Brain microvascular endothelial cell (primary cell): ENCODE measurements around the gene CRYBA1.
"Not testable (repeated sequence)": the region's sequence is repeated elsewhere in the genome, so short reads cannot be mapped to it uniquely, and the experiment has no call there.

Source experiments
- DNase-seq: peaks from one replicate; pipeline ENCODE4 v3.0.0-alpha.2; 2020
- H3K27ac ChIP-seq: fragments of 250-450 bp; sonication (Bioruptor Pico); 2 replicates; pipeline ENCODE4 v1.5.1; 2020; ENCODE audit warnings: mild to moderate bottlenecking, moderate library complexity
- H3K27me3 ChIP-seq: fragments of 250-450 bp; sonication (Bioruptor Pico); replicated peaks from 2 replicates; pipeline ENCODE4 v1.5.1; 2020; ENCODE audit warnings: mild to moderate bottlenecking
- H3K36me3 ChIP-seq: fragments of 250-450 bp; sonication (Bioruptor Pico); replicated peaks from 2 replicates; pipeline ENCODE4 v1.5.1; 2020; ENCODE audit warnings: mild to moderate bottlenecking
- H3K4me3 ChIP-seq: 2 replicates; pipeline ENCODE4 v1.5.1; 2011; ENCODE audit warnings: low read depth, mild to moderate bottlenecking, control low read depth, low read length, moderate library complexity
- in situ Hi-C: cut with HindIII; loops from 2 replicates; pipeline ENCODE4 v1.10.0; 2017; ENCODE audit warnings: low sequenced_read_pairs, low pct_ligation_motif_present
- TF ChIP-seq, protein P1 (sequence below): IDR thresholded peaks from 2 replicates; pipeline ENCODE4 v1.5.1; 2011; ENCODE audit warnings: low read depth, mild to moderate bottlenecking, moderate library complexity, low read length, control low read depth, inconsistent platforms; ENCODE audit errors: missing control alignments

The CRYBA1 gene, protein sequence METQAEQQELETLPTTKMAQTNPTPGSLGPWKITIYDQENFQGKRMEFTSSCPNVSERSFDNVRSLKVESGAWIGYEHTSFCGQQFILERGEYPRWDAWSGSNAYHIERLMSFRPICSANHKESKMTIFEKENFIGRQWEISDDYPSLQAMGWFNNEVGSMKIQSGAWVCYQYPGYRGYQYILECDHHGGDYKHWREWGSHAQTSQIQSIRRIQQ

DNA sequence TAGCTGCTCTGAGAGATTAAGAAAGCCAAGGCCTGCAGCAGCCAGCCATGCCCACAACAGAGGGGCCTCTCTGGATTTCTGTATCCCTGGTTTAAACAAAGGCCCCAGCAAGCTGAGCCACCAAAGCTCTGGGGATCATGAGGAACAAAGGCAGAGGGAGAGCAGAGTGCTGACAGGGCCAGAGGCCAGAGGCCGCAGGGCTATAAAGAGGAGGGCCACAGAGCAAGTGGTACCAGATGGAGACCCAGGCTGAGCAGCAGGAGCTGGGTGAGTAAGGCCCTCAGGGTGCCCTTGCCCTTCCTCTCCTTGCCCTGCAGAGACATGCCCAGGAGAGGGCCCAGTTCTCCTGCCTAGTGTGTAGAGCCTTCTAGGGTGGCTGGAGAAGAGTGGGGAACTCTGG, at the start of gene CRYBA1:
CRYBA1 (plus strand) TSS at position 232 of the 400 bp plus-strand sequence; CDS start at position 237, 5 bp downstream.
- TF ChIP-seq, protein P1, sequence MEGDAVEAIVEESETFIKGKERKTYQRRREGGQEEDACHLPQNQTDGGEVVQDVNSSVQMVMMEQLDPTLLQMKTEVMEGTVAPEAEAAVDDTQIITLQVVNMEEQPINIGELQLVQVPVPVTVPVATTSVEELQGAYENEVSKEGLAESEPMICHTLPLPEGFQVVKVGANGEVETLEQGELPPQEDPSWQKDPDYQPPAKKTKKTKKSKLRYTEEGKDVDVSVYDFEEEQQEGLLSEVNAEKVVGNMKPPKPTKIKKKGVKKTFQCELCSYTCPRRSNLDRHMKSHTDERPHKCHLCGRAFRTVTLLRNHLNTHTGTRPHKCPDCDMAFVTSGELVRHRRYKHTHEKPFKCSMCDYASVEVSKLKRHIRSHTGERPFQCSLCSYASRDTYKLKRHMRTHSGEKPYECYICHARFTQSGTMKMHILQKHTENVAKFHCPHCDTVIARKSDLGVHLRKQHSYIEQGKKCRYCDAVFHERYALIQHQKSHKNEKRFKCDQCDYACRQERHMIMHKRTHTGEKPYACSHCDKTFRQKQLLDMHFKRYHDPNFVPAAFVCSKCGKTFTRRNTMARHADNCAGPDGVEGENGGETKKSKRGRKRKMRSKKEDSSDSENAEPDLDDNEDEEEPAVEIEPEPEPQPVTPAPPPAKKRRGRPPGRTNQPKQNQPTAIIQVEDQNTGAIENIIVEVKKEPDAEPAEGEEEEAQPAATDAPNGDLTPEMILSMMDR, result no peak
- in situ Hi-C loops, result no loop called here
- Histone ChIP-seq H3K36me3 (no peaks in the 10 kb centered on the region), H3K27me3 (no peaks in the 10 kb centered on the region), H3K4me3 (no peak within 1 kb of the TSS), H3K27ac (no peak within 1 kb of the TSS)
- no peak for DNase-seq

DNA sequence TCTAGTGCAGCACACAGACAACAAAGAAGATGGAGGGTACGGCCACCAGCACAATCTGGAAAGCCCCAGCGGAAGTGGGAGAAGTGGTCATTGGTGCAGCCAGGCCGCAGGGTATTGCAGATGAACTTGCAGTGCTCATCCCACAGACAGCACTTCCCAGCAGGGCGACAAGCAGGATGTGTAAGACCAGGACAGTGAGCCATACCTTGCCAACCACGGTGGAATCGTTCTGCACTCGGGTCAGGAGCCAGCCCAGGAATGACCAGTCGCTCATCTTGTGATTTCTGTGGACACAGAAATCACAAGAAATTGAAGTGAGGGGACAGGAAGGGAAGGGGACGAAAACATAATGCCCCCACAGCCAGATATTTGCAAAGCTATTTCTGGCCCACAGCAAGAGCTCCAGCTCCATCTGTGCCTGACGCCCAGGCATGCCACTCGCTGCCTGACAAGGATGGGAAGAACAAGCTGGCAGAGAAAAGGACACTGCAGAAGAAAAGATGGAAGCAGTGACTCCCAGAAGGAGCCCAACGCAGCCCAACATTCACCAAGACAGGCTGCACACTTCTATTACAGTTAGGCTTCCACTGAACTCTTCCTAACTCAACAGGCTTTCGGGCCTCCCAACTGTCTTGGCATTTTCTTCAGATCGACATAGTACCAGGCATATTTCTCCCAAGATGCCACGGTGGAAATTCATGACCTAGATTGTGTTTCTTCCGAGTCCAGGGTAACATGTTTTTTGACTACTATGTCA, 49.0 kb upstream of the CRYBA1 start:
- H3K4me3 ChIP-seq, result no peak overlapping the region
- no peak for DNase-seq
- no peaks in the 10 kb centered on the region for H3K36me3 ChIP-seq
- in situ Hi-C loops, result no loop called here
- no peak overlapping the region for H3K27ac ChIP-seq
- TF ChIP-seq, protein P1, result no peak
- H3K27me3 ChIP-seq, result no peaks in the 10 kb centered on the region

DNA sequence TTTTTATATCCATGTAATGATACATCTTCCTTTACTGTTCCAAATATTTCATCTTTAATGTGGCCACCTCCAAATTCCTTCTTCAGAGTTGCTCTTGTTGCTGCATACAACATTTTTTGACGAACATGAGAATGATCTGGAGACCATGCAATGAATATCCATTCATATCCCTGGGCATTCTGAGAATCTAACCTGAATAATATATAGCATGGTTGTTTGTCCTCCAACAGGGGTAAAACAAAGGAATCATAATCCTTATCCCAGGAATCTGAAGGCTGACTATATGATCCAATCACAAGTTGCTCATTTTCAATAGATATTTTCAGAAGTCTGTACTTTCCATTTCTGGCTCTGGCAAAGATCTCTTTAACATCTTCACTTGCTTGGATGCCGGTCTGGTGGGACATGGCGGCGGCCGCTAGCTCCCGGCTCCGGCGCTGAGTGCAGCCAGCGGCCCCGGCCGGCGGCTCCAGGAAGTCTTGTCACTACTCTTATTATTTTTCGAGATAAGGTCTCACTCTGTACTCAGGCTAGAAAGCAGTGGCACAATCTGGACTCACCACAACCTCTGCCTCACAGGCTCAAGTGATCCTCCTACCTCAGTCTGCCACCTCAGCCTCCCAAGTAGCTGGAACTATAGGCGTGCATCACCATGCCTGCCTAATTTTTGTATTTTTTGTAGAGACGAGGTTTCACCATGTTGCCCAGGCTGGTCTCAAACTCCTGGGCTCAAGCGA, 42.4 kb upstream of the CRYBA1 start:
- H3K27ac ChIP-seq, H3K36me3 ChIP-seq, H3K4me3 ChIP-seq, in situ Hi-C loops, DNase-seq, H3K27me3 ChIP-seq: not testable (repeated sequence)

DNA sequence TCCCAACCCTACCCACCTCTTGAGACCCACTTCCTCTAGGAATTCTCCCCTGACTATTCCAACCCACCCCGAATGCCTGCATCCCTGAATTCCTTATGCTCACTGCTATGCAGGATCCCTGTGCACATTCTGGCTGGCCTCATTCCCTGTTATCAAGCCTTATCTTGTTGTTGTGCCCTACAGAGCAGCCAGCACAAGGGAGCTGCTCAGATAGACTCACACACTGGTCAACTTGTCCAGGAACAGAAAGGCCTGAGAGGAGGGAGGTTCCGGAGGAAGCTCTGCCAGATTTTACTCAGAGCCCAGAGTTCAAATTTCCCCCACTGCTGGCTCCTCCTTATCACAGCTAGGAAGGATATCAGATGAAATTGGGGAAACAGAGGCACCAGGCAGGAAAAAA, 41.6 kb upstream of the CRYBA1 start:
- in situ Hi-C loops, result no loop called here
- no peak overlapping the region for H3K27ac ChIP-seq
- H3K4me3 ChIP-seq, result no peak overlapping the region
- no peaks in the 10 kb centered on the region for H3K27me3 ChIP-seq
- no peaks in the 10 kb centered on the region for H3K36me3 ChIP-seq
- DNase-seq, result no peak
- TF ChIP-seq, protein P1, result no peak

DNA sequence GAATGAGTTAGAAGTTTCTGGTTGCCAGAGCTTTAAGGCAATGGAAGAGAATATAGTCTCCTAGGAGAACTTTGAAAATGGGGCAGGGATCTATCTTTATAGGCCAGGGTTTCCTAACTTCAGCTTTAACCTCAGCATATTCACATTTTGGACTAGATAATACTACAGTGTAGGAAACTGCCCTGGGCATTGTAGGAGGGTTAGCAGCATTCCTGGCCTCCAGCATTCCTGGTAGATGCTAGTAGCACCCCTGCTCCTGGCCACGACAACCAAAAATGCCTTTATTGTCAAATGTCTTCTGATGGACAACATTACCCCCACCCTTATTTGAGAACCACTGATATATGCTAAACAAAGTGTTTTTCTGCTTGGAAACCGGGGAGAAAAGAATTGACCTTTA, 38.7 kb upstream of the CRYBA1 start:
- in situ Hi-C loops, result no loop called here
- Histone ChIP-seq H3K4me3 (no peak overlapping the region), H3K27ac (no peak overlapping the region), H3K36me3 (no peaks in the 10 kb centered on the region), H3K27me3 (no peaks in the 10 kb centered on the region)
- DNase-seq, result no peak
- TF ChIP-seq, protein P1, result no peak

DNA sequence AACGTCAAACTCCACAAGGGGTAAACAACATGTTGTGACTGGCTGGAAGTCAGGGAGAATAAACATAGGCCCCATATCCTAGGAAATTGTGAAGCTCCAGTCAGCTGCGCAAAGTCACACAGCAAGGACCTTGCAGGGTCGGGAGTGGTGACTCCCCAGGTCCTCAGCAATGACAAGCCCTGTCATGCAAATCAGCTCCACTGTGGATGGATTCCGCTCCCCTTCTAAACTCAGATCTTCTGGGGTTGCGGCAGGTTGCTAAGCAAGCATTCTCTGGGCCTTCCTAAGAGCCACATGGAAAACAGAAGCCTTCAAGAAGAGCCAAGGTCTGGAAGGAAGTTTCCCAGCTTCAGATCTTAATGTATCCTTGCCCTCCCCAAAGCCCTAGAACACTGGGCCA, 37.6 kb upstream of the CRYBA1 start:
- TF ChIP-seq, protein P1, result no peak
- in situ Hi-C loops, result no loop called here
- no peak overlapping the region for H3K4me3 ChIP-seq
- no peak overlapping the region for H3K27ac ChIP-seq
- H3K36me3 ChIP-seq, result no peaks in the 10 kb centered on the region
- no peak for DNase-seq
- H3K27me3 ChIP-seq, result no peaks in the 10 kb centered on the region
